Measurements from ENCODE around the gene NOS1.
"Not testable (repeated sequence)": the region's sequence is repeated elsewhere in the genome, so short reads cannot be mapped to it uniquely, and the experiment has no call there.

Gene NOS1

DNA sequence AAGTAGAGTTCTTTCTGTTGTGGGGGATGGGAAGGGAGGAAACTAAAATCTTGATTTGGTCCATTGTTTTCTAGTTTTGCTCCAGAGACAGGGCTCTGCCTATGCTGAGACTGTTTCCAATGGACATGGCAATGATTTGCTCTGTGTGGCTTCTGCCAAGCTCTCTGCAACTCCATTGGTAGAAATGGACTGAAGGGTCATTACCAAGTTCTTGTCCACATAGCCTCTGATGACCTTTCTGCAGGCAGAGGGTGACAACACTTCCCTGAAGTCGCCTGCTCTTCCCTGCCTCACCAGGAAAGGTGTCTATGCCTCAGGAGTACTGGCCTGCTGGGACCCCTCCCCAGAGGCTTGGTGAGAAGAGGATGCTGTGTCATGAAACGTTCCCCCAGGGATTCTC is 39.5 kb upstream of the NOS1 start:
- TF ChIP-seq ZFX (IDR thresholded peaks at IDR 0.05; ENCODE audit: borderline replicate concordance): no peak
- TF ChIP-seq, protein P1, sequence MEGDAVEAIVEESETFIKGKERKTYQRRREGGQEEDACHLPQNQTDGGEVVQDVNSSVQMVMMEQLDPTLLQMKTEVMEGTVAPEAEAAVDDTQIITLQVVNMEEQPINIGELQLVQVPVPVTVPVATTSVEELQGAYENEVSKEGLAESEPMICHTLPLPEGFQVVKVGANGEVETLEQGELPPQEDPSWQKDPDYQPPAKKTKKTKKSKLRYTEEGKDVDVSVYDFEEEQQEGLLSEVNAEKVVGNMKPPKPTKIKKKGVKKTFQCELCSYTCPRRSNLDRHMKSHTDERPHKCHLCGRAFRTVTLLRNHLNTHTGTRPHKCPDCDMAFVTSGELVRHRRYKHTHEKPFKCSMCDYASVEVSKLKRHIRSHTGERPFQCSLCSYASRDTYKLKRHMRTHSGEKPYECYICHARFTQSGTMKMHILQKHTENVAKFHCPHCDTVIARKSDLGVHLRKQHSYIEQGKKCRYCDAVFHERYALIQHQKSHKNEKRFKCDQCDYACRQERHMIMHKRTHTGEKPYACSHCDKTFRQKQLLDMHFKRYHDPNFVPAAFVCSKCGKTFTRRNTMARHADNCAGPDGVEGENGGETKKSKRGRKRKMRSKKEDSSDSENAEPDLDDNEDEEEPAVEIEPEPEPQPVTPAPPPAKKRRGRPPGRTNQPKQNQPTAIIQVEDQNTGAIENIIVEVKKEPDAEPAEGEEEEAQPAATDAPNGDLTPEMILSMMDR (IDR thresholded peaks at IDR 0.05): no peak

GRCh38 chr12:117398482-117398881 is 37.1 kb upstream of the NOS1 start:
- H3K27ac ChIP-seq: not testable (repeated sequence)

More for the DNA sequence above, 39.5 kb upstream of the NOS1 start:
- no peak overlapping the region for H3K27ac ChIP-seq

GRCh38 chr12:117395766-117396165 is 34.3 kb upstream of the NOS1 start:
- TF ChIP-seq, protein P1 (IDR thresholded peaks at IDR 0.05): no peak
- no peak for TF ChIP-seq ZFX (IDR thresholded peaks at IDR 0.05; ENCODE audit: borderline replicate concordance)

DNA sequence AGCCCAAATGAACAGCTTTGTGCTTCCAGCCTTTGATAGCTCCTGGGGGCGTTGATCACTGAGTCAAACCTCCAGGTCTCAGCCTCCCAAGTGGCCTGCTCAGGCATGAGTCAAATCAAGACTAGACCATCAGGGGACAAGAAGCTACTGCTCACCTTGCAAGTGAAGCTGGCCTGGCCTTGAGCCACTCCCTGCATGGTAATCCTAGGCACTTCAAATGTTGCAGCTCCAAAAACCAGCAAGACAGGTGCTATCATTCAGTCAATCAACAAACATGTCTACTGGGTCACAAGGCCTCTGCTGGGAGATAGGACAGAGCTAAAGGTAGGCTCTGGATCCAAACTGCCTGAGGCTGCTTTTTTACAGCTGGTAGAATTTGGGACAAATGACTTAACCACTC is 33.1 kb upstream of the NOS1 start:
- H3K27ac ChIP-seq: no peak overlapping the region
- TF ChIP-seq, protein P1 (IDR thresholded peaks at IDR 0.05): no peak
- TF ChIP-seq ZFX (IDR thresholded peaks at IDR 0.05; ENCODE audit: borderline replicate concordance): no peak

More at GRCh38 chr12:117395766-117396165, 34.3 kb upstream of the NOS1 start:
- no peak overlapping the region for H3K27ac ChIP-seq

DNA sequence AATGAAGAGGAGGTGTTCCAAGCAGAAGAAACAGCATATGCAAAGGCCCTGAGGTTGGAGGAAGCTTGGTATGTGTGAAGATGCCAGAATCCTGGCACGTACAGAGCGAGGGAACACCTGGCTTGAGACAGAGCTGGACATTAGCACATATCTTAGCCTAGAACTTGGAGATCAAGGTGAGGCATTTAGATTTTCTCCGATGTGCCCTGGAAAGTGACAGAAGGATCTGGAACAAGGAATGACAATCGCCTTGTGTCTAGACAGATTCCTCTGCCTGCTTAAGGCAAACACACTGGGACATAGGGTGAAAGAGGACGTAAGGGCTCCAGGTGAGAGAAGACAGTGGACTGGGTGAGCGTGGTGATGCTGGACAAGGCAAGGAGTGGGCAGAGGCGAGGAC is 32.2 kb upstream of the NOS1 start:
- TF ChIP-seq, protein P1 (IDR thresholded peaks at IDR 0.05): no peak
- H3K27ac ChIP-seq: no peak overlapping the region

DNA sequence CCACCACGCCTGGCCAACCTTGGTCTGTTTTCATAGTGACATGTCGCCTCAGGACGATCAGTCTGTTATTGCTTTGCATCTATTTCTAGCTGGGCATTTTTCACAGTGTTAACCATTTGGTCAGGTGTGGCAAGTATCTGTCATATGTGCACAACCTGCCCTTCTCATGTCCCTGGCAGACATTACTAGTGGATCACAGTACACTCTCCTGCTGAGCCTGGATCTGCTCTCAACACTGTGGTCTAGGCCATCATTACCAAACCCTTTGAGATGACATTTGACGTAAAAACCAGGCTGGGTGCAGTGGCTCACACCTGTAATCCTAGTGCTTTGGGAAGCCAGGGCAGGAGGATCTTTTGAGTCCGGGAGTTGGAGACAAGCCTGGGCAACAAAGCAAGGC is 29.4 kb upstream of the NOS1 start:
- no peak overlapping the region for H3K27ac ChIP-seq
- TF ChIP-seq, protein P1 (IDR thresholded peaks at IDR 0.05): no peak
- no peak for TF ChIP-seq ZFX (IDR thresholded peaks at IDR 0.05; ENCODE audit: borderline replicate concordance)

DNA sequence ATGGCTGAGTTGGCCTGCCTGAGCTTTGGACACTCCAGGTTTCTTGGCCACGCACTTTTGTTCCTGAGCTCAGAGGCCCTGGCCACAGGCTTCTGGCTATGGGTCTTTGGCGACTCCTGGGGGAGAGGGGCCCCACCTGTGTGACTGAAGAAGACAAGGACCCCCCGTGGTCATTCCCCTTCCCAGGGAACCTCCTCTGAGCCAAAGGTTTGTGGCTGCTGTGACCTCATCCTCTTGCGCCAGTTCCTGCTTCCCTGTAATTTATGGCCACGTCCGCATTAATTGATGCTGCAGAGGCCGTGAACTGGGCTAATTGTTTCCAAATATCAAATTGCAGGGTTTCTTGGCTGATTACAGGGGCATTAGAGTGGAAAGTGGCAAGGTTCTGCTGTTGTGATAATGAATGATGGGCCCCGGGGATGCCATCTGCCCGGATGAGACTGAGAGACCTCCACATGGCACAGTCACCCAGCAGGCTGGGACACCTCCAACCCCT is 27.6 kb upstream of the NOS1 start:
- TF ChIP-seq, protein P1 (IDR thresholded peaks at IDR 0.05): no peak
- TF ChIP-seq ZFX (IDR thresholded peaks at IDR 0.05; ENCODE audit: borderline replicate concordance): no peak
- no peak overlapping the region for H3K27ac ChIP-seq

- no peak overlapping the region for H3K27ac ChIP-seq
These were observed 26.4 kb upstream of the NOS1 start for GRCh38 chr12:117387832-117388231.

More at GRCh38 chr12:117387832-117388231, 26.4 kb upstream of the NOS1 start:
- no peak for TF ChIP-seq ZFX (IDR thresholded peaks at IDR 0.05; ENCODE audit: borderline replicate concordance)
- TF ChIP-seq, protein P1 (IDR thresholded peaks at IDR 0.05): no peak

Measured in 22Rv1 (cell line).